Measurements from ENCODE around the gene SCARF1. TPM values are rescaled to one million over a fixed set of nuclear protein-coding genes. Genes with fewer than 3 reads are reported as not detected.

The SCARF1 gene
- total RNA-seq, 1 experiment from 2014 or later = 2.2 TPM

DNA sequence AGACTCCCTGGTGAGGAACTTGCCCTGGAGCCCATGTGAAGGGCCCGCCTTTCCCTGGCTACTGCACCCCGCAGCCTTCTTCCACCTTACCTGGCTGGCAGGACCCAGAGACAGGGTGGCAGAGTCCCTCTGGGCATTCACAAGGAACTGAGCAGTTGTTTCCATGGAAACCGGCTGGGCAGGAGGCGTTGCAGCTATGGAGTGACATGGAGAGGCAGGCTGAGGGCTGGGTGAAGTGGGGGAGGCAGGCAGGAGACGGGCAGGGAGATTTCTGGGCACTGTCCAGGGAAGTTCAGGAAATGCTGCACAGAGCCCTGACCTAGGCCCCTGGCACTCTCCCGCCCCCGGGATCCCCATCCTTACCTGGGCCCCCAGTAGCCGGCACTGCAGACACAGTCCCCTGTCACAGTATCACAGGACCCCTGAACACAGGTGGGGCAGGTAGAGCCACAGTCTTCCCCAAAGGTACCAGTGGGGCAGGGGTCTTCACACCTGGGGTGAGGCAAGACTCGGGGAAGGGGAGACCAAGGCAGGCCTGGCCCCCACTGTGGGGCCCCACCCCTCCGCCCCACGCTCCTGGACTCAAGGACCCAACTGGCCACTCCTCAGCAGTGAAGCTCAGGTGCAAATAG is 5.9 kb downstream of the SCARF1 start:
- DNase-seq = peak; percentile 61 to 63
- H3K36me3 ChIP-seq (ENCODE audit: low read depth) = no peaks in the 10 kb centered on the region
- no peak overlapping the region for H3K27ac ChIP-seq
- H3K9me3 ChIP-seq (ENCODE audit: insufficient read depth, low read depth) = no peaks in the 10 kb centered on the region
- H3K4me3 ChIP-seq = no peak overlapping the region
- TF ChIP-seq CTCF (conservative IDR thresholded peaks at IDR 0.05) = no peak
- no peak for TF ChIP-seq EZH2 (IDR thresholded peaks at IDR 0.05; ENCODE audit: low read depth)
- H3K79me2 ChIP-seq (ENCODE audit: low read depth) = no peaks in the 10 kb centered on the region
- no peaks in the 10 kb centered on the region for H4K20me1 ChIP-seq (ENCODE audit: insufficient read depth)
- no peaks in the 10 kb centered on the region for H3K9me2 ChIP-seq (ENCODE audit: insufficient read depth)
- peak overlapping the region; percentile 4; the same call in 1 of the 2 replicates for H3K4me2 ChIP-seq
- intact Hi-C loops (cut with micrococcal nuclease; ENCODE audit: unreplicated experiment) = loop anchor here (10.0 kb wide), 2 partner anchors 275 to 765 kb away; partner anchors contain the start of gene MNT
- no peaks in the 10 kb centered on the region for H3K27me3 ChIP-seq (ENCODE audit: insufficient read depth, low read depth)
- BruUV-seq (replicated peaks) = no TSS peak
- H2AFZ ChIP-seq = no peak overlapping the region
- POLR2A ChIA-PET (ENCODE audit: unreplicated experiment) = interaction anchor here (0.5 to 0.6 kb wide), 2 partner anchors 66 to 146 kb away, joined by 3 read pairs; no protein-coding TSS in a partner anchor
- peaks cover 5% of the 10 kb centered on the region; the same call in 1 of the 2 replicates for H3F3A ChIP-seq (ENCODE audit: insufficient read depth, low read depth)
- H3K4me1 ChIP-seq (replicated peaks; ENCODE audit: insufficient read depth) = peaks cover 21% of the 10 kb centered on the region
- CTCF ChIA-PET = no interaction called here

DNA sequence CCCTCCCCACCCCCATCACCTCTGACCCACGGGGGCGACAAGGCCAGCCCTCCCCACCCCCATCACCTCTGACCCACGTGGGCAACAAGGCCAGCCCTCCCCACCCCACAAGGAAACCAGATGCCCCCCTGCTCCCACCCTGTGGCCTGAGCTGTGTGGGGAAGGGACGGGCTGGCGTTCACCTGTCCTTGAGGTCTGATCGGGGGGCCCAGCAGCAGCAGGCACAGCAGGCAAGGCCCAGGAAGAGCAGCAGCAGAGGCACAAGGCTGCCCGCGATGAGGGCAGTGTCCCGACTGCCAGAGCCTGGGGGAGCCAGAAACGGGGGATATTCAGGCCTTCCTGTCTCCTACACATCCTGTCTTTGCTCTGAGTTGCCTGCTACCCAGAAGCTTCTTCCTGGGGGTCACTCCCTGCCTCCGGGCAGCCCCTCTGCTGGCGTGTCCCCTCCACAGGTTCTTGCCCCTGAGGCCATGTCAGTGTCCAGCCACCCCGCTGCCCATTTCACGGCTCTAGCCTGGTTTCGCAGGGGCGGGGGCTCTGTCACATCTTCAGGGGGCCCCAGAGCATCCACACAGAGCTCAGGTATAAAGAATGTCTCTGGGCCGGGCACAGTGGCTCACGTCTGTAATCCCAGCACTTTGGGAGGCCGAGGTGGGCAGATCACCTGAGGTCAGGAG is 6.8 kb downstream of the SCARF1 start:
- ChIA-PET POLR2A (ENCODE audit: unreplicated experiment) (interaction anchor here (0.5 to 0.6 kb wide), 2 partner anchors 65 to 145 kb away, joined by 3 read pairs; no protein-coding TSS in a partner anchor), CTCF (interaction anchor here (0.7 kb wide), 1 partner anchor 482 kb away, joined by 11 read pairs; no protein-coding TSS in a partner anchor)
- Histone ChIP-seq H3K36me3 (ENCODE audit: low read depth) (no peaks in the 10 kb centered on the region), H3F3A (ENCODE audit: insufficient read depth, low read depth) (peaks cover 5% of the 10 kb centered on the region; the same call in 1 of the 2 replicates), H2AFZ (no peak overlapping the region), H3K4me2 (no peak overlapping the region), H4K20me1 (ENCODE audit: insufficient read depth) (no peaks in the 10 kb centered on the region), H3K27me3 (ENCODE audit: insufficient read depth, low read depth) (no peaks in the 10 kb centered on the region), H3K9me2 (ENCODE audit: insufficient read depth) (no peaks in the 10 kb centered on the region), H3K79me2 (ENCODE audit: low read depth) (no peaks in the 10 kb centered on the region), H3K27ac (no peak overlapping the region), H3K9me3 (ENCODE audit: insufficient read depth, low read depth) (no peaks in the 10 kb centered on the region), H3K4me3 (no peak overlapping the region), H3K4me1 (replicated peaks; ENCODE audit: insufficient read depth) (peaks cover 12% of the 10 kb centered on the region)
- TF ChIP-seq EZH2 (IDR thresholded peaks at IDR 0.05; ENCODE audit: low read depth) (no peak), CTCF (conservative IDR thresholded peaks at IDR 0.05) (no peak)
- DNase-seq = no peak
- intact Hi-C loops (cut with micrococcal nuclease; ENCODE audit: unreplicated experiment) = no loop called here
- BruUV-seq (replicated peaks) = no TSS peak

- no peak for TF ChIP-seq EZH2 (IDR thresholded peaks at IDR 0.05; ENCODE audit: low read depth)
- no peak for TF ChIP-seq CTCF (conservative IDR thresholded peaks at IDR 0.05)
- H3K4me3 ChIP-seq = no peak overlapping the region
- DNase-seq = no peak
- H3F3A ChIP-seq (ENCODE audit: insufficient read depth, low read depth) = peaks cover 5% of the 10 kb centered on the region; the same call in 1 of the 2 replicates
- no TSS peak for BruUV-seq (replicated peaks)
- H3K27me3 ChIP-seq (ENCODE audit: insufficient read depth, low read depth) = no peaks in the 10 kb centered on the region
- no peaks in the 10 kb centered on the region for H3K79me2 ChIP-seq (ENCODE audit: low read depth)
- H3K27ac ChIP-seq = no peak overlapping the region
- H2AFZ ChIP-seq = no peak overlapping the region
- no peaks in the 10 kb centered on the region for H4K20me1 ChIP-seq (ENCODE audit: insufficient read depth)
- no peaks in the 10 kb centered on the region for H3K36me3 ChIP-seq (ENCODE audit: low read depth)
- peaks cover 12% of the 10 kb centered on the region for H3K4me1 ChIP-seq (replicated peaks; ENCODE audit: insufficient read depth)
- no peaks in the 10 kb centered on the region for H3K9me2 ChIP-seq (ENCODE audit: insufficient read depth)
- intact Hi-C loops (cut with micrococcal nuclease; ENCODE audit: unreplicated experiment) = no loop called here
- no peak overlapping the region for H3K4me2 ChIP-seq
- CTCF ChIA-PET = no interaction called here
- no peaks in the 10 kb centered on the region for H3K9me3 ChIP-seq (ENCODE audit: insufficient read depth, low read depth)
- POLR2A ChIA-PET (ENCODE audit: unreplicated experiment) = no interaction called here
Observed at GRCh38 chr17:1638171-1638590, 7.4 kb downstream of the SCARF1 start.
